Dendritic cell treated with granulocyte-macrophage colony-stimulating factor and Interleukin-4, amounts not matched to agents 40 ng/mL and 50 ng/mL, for 4 days (primary cell): ENCODE results near the gene TXNDC11.

Source experiments
- H3K27ac Mint-ChIP-seq: one replicate; pipeline ENCODE4 v1.8.0; 2022; ENCODE audit warnings: mild to moderate bottlenecking, mixed read lengths
- H3K27me3 Mint-ChIP-seq: one replicate; pipeline ENCODE4 v1.8.0; 2022; ENCODE audit warnings: mild to moderate bottlenecking, mixed read lengths
- H3K36me3 Mint-ChIP-seq: one replicate; pipeline ENCODE4 v1.8.0; 2022; ENCODE audit warnings: low read depth, mixed read lengths
- H3K4me1 Mint-ChIP-seq: one replicate; pipeline ENCODE4 v1.8.0; 2022; ENCODE audit warnings: low read depth, mixed read lengths
- H3K4me3 Mint-ChIP-seq: one replicate; pipeline ENCODE4 v1.8.0; 2022; ENCODE audit warnings: mild to moderate bottlenecking, moderate library complexity, mixed read lengths
- H3K9me3 Mint-ChIP-seq: one replicate; pipeline ENCODE4 v1.8.0; 2022; ENCODE audit warnings: mixed read lengths
- intact Hi-C: fragments of 100-400 bp; cut with micrococcal nuclease; formaldehyde crosslinking; loops from one replicate; pipeline ENCODE4 v1.15.0; 2022

TXNDC11 gene

DNA sequence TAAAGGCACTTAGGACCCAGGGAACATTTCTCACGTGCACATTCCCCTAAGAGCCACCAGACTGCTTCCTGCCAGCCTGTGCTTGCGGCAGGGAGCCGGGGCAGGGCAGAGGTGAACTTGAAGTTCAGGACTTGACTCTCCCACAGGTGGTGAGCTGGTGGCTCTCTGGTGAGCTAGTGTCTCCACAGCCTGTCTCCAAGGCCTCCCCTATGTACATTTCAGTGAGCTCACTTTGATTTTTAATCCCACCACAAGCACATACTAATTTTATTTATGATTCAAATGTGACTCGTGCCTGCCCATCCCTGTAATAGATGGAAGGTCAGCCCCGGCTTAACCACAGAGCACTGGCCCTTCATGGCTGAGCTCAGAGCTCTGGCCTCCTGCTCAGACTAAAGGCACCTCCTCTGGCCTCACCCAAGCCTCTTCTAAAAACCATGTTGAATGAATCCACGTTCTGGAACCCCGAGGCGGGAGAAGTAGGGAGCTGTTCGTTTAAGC is 65.2 kb downstream of the TXNDC11 start:
- intact Hi-C loops, result no loop called here
- Mint-ChIP-seq H3K4me1 (peaks cover 98% of the 10 kb centered on the region), H3K27me3 (peaks cover 6% of the 10 kb centered on the region), H3K9me3 (no peaks in the 10 kb centered on the region), H3K4me3 (no peak overlapping the region), H3K36me3 (peaks cover 96% of the 10 kb centered on the region), H3K27ac (peak overlapping the region; percentile 61)

GRCh38 chr16:11676799-11677198 is 65.9 kb downstream of the TXNDC11 start:
- H3K4me1 Mint-ChIP-seq, result peaks cover 98% of the 10 kb centered on the region
- peaks cover 96% of the 10 kb centered on the region for H3K36me3 Mint-ChIP-seq
- H3K27ac Mint-ChIP-seq, result peak overlapping the region; percentile 61
- no peak overlapping the region for H3K4me3 Mint-ChIP-seq
- intact Hi-C loops, result no loop called here
- peaks cover 6% of the 10 kb centered on the region for H3K27me3 Mint-ChIP-seq
- H3K9me3 Mint-ChIP-seq, result no peaks in the 10 kb centered on the region

DNA sequence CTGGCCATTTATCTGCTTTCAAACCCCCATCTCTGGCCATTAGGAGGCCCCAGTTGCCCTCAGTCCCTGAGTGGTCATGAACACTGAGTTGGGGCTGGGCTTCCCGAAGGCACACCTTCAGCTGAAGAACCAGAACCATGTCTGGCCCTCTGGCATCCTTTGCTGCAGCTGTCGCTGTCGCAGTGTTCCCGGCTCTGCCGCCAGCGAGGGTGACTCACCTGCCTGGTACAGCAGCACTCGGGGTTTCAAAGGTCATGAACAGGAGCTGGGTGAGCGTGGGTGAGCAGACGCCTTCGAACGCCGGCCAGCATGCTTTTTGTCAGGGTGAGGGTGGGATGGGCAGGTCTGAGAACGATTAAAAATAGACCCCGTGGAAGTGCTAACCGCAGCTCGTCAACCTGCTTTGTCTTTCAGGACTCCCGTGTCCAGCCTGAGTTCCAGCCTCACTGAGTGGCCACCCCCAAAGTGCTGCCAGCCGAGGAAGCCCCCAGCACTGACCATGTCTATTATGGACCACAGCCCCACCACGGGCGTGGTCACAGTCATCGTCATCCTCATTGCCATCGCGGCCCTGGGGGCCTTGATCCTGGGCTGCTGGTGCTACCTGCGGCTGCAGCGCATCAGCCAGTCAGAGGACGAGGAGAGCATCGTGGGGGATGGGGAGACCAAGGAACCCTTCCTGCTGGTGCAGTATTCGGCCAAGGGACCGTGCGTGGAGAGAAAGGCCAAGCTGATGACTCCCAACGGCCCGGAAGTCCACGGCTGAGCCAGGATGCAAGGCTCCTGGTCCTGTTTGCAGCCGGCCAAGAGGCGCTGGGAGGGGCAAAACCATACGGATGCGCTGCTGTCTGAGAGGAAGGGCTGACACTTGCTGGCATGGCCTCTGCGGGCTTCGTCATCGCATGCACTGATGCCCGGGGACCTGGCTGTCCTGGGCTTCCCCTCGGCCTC is 66.8 kb downstream of the TXNDC11 start:
- Mint-ChIP-seq H3K4me1 (peaks cover 98% of the 10 kb centered on the region), H3K36me3 (peaks cover 96% of the 10 kb centered on the region), H3K4me3 (no peak overlapping the region), H3K27ac (no peak overlapping the region), H3K27me3 (peaks cover 12% of the 10 kb centered on the region), H3K9me3 (no peaks in the 10 kb centered on the region)
- intact Hi-C loops, result no loop called here

GRCh38 chr16:11674818-11675560 is 67.7 kb downstream of the TXNDC11 start:
- Mint-ChIP-seq H3K27ac (no peak overlapping the region), H3K36me3 (peaks cover 96% of the 10 kb centered on the region)

GRCh38 chr16:11674001-11674817 is 68.4 kb downstream of the TXNDC11 start:
- H3K4me3 Mint-ChIP-seq, result no peak overlapping the region
- H3K27me3 Mint-ChIP-seq, result peaks cover 15% of the 10 kb centered on the region
- intact Hi-C loops, result no loop called here
- H3K27ac Mint-ChIP-seq, result no peak overlapping the region
- H3K9me3 Mint-ChIP-seq, result no peaks in the 10 kb centered on the region
- H3K4me1 Mint-ChIP-seq, result peaks cover 96% of the 10 kb centered on the region
- H3K36me3 Mint-ChIP-seq, result peaks cover 88% of the 10 kb centered on the region

More at GRCh38 chr16:11674818-11675560, 67.7 kb downstream of the TXNDC11 start:
- intact Hi-C loops, result no loop called here
- Mint-ChIP-seq H3K4me1 (peaks cover 98% of the 10 kb centered on the region), H3K27me3 (peaks cover 15% of the 10 kb centered on the region), H3K4me3 (no peak overlapping the region), H3K9me3 (no peaks in the 10 kb centered on the region)

- Mint-ChIP-seq H3K27ac (peak overlapping the region; percentile 14), H3K4me3 (peak overlapping the region; percentile 21), H3K27me3 (peaks cover 15% of the 10 kb centered on the region), H3K36me3 (peaks cover 79% of the 10 kb centered on the region), H3K4me1 (peaks cover 88% of the 10 kb centered on the region), H3K9me3 (no peaks in the 10 kb centered on the region)
- intact Hi-C loops, result no loop called here
Measured at GRCh38 chr16:11673091-11674000, 69.3 kb downstream of the TXNDC11 start.

DNA sequence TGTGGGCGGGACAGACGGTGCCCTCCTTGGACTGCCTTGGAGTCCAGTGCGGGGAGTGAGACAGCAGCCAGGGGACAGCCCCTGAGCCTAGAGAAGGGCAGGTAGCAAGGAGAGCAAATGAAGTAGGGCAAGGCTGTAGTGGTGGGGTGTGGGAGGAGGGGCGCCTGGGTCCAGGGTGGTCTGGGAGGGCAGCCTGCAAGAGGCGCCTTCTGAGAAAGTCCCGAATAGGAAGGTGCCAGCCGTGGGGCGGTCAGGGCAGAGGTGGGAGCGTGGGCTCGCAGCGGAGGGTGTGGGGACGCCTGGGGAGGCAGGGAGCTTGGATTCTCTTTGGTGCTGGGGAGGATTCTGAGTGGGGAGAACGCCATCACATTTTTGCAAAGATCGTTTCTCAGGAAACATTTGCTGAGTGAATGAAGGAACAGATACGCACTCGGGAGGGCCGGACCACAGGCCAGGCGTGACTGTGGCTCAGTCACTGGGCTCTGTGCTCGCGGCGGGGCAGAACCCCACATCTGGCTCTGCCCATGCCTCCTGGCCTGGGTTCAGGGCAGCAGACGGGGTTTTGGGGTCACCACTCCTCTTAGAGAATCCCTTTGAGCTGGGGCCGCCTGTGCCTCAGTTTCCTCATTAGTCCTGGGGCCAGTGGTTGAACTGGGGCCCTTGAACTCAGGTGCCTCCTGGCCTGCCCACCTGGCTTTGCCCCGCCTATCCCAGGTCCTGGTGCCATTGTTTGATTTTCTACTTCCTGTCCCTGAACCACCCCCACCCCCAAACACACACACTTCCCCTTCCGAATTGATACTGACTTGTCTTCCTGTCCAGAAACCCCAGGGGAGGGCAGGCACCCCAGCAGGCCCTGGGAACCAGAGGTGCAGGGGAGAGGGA is 70.2 kb downstream of the TXNDC11 start:
- Mint-ChIP-seq H3K4me3 (peak overlapping the region; percentile 25), H3K27ac (peak overlapping the region; percentile 37), H3K27me3 (peaks cover 15% of the 10 kb centered on the region), H3K9me3 (no peaks in the 10 kb centered on the region), H3K4me1 (peaks cover 79% of the 10 kb centered on the region), H3K36me3 (peaks cover 70% of the 10 kb centered on the region)
- intact Hi-C loops, result no loop called here

- intact Hi-C loops, result no loop called here
- peak overlapping the region; percentile 37 for H3K27ac Mint-ChIP-seq
- H3K36me3 Mint-ChIP-seq, result peaks cover 63% of the 10 kb centered on the region
- H3K9me3 Mint-ChIP-seq, result no peaks in the 10 kb centered on the region
- peaks cover 71% of the 10 kb centered on the region for H3K4me1 Mint-ChIP-seq
- peaks cover 18% of the 10 kb centered on the region for H3K27me3 Mint-ChIP-seq
- H3K4me3 Mint-ChIP-seq, result no peak overlapping the region
Measured at GRCh38 chr16:11671676-11672075, 71.0 kb downstream of the TXNDC11 start.

DNA sequence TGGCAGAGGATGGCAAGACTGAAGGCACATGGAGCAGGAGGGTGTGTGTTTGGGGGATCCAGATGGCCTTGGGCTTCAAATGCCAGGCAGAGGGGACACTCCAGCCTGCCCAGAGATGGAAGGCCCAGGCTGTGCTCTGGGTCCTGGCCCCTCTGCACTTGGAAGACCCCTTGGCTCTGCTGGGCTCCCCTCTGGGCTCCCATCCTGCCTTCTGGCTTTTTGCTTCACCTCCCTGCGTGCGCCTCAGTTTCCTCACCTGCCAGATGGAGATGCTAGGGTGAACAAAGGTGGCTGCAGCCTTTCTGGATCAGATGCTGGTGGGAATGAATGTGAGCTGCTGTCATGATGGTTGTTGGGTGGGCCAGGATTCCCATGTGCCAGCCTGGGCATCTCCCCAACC is 71.4 kb downstream of the TXNDC11 start:
- no peaks in the 10 kb centered on the region for H3K9me3 Mint-ChIP-seq
- H3K4me1 Mint-ChIP-seq, result peaks cover 67% of the 10 kb centered on the region
- peak overlapping the region; percentile 75 for H3K27ac Mint-ChIP-seq
- intact Hi-C loops, result no loop called here
- H3K4me3 Mint-ChIP-seq, result no peak overlapping the region
- H3K36me3 Mint-ChIP-seq, result peaks cover 59% of the 10 kb centered on the region
- peaks cover 22% of the 10 kb centered on the region for H3K27me3 Mint-ChIP-seq

DNA sequence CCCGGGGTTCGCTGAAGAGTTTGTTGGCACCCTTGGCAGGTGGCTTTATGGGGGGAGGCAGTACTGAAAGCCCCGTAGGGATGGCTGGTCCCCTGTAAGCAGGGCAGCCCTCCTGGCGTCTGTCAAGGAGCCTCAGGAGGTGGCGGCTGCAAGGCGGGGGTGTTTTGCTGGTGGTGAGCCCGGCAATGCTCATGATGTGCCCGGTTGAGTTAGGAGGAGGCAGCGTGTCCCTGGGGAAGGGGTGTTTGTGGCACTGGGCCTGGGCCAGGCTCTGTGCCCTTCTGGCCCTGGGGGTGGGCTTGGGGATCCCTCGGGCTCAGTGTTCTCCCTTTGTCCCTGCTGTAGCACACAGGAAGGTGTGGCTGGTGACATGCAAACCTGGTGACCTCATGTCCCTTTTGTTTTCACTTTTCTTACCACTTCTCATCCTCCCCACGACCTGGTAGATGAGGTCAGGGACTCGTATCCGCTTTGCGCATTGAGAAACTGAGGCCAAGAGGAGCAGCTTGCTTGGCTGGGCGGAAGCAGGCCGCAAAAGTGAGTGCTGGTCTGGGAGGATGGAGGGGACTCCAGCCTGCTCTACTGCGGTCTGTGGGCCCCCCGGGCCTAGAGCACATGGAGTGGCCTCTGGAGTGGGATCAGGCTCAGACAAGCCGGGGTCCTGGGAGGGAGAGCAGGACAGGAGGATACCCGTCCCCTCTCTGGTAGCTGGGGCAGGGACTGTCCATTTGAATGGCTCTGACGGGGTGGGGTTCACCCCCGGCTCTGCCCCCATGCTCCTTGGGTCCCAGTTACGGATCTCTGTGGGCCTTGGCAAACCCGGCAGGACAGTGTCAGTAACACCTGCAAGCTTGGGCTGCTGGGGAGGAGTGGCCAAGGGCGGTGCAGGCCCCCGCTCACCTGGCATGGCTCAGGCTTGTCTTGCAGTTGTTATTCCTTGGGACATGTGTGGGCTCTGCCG is 72.2 kb downstream of the TXNDC11 start:
- Mint-ChIP-seq H3K4me3 (peak overlapping the region; percentile 71), H3K4me1 (peaks cover 60% of the 10 kb centered on the region), H3K27ac (peak overlapping the region; percentile 75), H3K9me3 (no peaks in the 10 kb centered on the region), H3K27me3 (peaks cover 28% of the 10 kb centered on the region), H3K36me3 (peaks cover 50% of the 10 kb centered on the region)
- intact Hi-C loops, result no loop called here

DNA sequence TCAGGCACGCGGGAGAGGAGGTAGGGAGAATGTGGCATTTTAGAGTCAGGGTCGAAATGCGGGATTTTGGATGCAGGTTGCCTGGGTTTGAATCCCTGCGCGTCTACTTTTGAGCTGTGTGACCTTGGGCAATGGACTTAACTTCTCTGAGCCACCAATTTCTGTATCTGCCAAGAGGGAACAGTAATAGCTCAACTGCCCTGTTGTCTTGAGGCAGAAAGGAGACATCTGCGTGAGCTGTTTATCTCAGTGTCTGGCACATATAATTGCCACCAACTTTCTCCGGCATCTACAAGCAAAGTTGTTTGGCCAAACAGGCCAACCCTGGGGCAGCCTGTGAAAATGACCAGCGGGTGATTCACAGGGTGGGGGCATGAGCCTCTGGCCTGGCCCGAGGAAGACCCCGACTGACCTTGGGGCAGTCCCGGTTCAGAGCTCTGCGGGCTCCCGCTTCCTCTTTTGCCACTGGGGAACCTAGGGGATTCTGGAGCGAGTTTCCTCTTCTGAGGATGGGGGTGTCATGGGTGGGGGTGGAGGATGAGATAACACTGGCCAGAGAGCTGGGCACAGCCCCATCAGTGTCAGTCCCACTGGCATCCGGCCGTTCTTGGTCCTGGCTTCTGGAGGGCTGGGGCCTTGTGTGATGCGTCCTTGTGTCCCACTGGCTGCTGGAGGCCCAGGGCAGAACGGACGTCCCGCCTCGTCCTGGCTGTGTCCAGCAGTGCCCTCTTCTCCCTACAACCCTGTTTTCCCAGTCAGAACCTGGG is 73.1 kb downstream of the TXNDC11 start:
- Mint-ChIP-seq H3K9me3 (no peaks in the 10 kb centered on the region), H3K4me1 (peaks cover 52% of the 10 kb centered on the region), H3K36me3 (peaks cover 42% of the 10 kb centered on the region), H3K4me3 (peak overlapping the region; percentile 71), H3K27ac (peak overlapping the region; percentile 75), H3K27me3 (peaks cover 31% of the 10 kb centered on the region)
- intact Hi-C loops, result no loop called here
